GM18951 (cell line): ENCODE results near the gene DACH1.
"Not testable (repeated sequence)": the region's sequence is repeated elsewhere in the genome, so short reads cannot be mapped to it uniquely, and the experiment has no call there.

Experiments
- POLR2A ChIP-seq: IDR thresholded peaks from 4 replicates; pipeline ENCODE4 v1.6.1; 2011; ENCODE audit warnings: mild to moderate bottlenecking; ENCODE audit not compliant: insufficient read length, insufficient read depth; ENCODE audit errors: extremely low read depth
- in situ Hi-C: fragments of 300-500 bp; cut with MboI; formaldehyde crosslinking; loops from one replicate; pipeline ENCODE4 v1.12.0; 2022; ENCODE audit warnings: low sequenced_read_pairs, mixed read lengths, inconsistent platforms; ENCODE audit not compliant: unreplicated experiment

Gene DACH1

GRCh38 chr13:71863254-71863865, 3.6 kb downstream of the DACH1 start:
- no peak for TF ChIP-seq POLR2A
- in situ Hi-C loops: no loop called here

GRCh38 chr13:71862459-71862943, 4.5 kb downstream of the DACH1 start:
- no peak for TF ChIP-seq POLR2A
- in situ Hi-C loops: no loop called here

- in situ Hi-C loops: no loop called here
These were observed 5.1 kb downstream of the DACH1 start for GRCh38 chr13:71861769-71862458.

GRCh38 chr13:71860547-71861138, 6.4 kb downstream of the DACH1 start:
- in situ Hi-C loops: no loop called here
- no peak for TF ChIP-seq POLR2A

More at GRCh38 chr13:71861769-71862458, 5.1 kb downstream of the DACH1 start:
- no peak for TF ChIP-seq POLR2A

- no peak for TF ChIP-seq POLR2A
- in situ Hi-C loops: no loop called here
These were observed 8.4 kb downstream of the DACH1 start for GRCh38 chr13:71858647-71859046.

GRCh38 chr13:71856548-71857043, 10.4 kb downstream of the DACH1 start:
- in situ Hi-C loops: no loop called here

GRCh38 chr13:71854401-71854800, 12.6 kb downstream of the DACH1 start:
- in situ Hi-C loops: no loop called here
- TF ChIP-seq POLR2A: no peak

More at GRCh38 chr13:71856548-71857043, 10.4 kb downstream of the DACH1 start:
- no peak for TF ChIP-seq POLR2A

GRCh38 chr13:71853725-71854124, 13.3 kb downstream of the DACH1 start:
- no peak for TF ChIP-seq POLR2A
- in situ Hi-C loops: no loop called here

- in situ Hi-C loops: no loop called here
- no peak for TF ChIP-seq POLR2A
These were observed 14.3 kb downstream of the DACH1 start for GRCh38 chr13:71852736-71853135.

GRCh38 chr13:71851498-71852409, 15.2 kb downstream of the DACH1 start:
- in situ Hi-C loops: no loop called here
- no peak for TF ChIP-seq POLR2A

- no peak for TF ChIP-seq POLR2A
- in situ Hi-C loops: no loop called here
These were observed 25.0 kb downstream of the DACH1 start for GRCh38 chr13:71842003-71842402.

GRCh38 chr13:71838842-71839241, 28.2 kb downstream of the DACH1 start:
- in situ Hi-C loops: no loop called here
- no peak for TF ChIP-seq POLR2A

GRCh38 chr13:71837582-71837981, 29.4 kb downstream of the DACH1 start:
- in situ Hi-C loops: not testable (repeated sequence)
